Measurements from ENCODE around the gene PCNT.
A peak's percentile ranks its signal among the peaks of the same experiment; 100 is the strongest.

Gene PCNT

DNA sequence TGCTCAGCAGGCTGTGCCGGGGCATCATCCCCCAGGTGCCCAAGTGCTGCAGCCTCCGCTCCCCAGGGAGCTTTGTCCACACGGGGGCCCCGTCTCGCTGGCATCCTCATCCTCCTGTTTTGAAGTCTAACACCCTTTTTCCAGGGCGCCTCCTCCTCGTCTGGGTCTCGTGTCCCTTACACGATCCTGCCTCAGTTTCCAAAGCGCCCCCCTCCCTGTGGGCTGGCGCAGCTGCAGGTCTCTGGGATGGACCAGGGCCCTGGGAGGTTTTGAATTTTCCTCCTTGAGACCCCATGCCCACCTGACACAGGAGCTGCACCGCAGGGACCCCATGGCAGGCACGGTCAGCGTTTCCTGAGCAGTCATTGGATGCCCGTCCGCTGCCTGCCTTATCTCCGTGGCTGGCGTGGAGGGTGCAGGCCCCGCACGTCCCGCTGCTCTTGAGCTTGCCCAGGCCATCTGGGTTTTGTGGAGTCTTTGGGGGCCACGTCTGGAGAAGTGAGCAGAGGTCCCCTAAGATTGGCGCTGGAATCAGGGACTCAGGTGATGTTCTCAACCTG, 97.3 kb downstream of the PCNT start:
- Histone ChIP-seq H3K4me1 (ENCODE audit: insufficient read depth, low read length) (peaks cover 10% of the 10 kb centered on the region; the same call in 1 of the 2 replicates), H3K4me3 (ENCODE audit: low read length) (no peak overlapping the region), H3K9ac (ENCODE audit: low read depth, low read length) (no peak overlapping the region), H3K36me3 (ENCODE audit: insufficient read depth, low read depth, low read length) (peaks cover 45% of the 10 kb centered on the region), H3K9me3 (ENCODE audit: insufficient read depth, low read depth, low read length) (no peaks in the 10 kb centered on the region), H3K27me3 (ENCODE audit: insufficient read depth, low read length) (no peaks in the 10 kb centered on the region), H3K27ac (ENCODE audit: low read length) (no peak overlapping the region)

DNA sequence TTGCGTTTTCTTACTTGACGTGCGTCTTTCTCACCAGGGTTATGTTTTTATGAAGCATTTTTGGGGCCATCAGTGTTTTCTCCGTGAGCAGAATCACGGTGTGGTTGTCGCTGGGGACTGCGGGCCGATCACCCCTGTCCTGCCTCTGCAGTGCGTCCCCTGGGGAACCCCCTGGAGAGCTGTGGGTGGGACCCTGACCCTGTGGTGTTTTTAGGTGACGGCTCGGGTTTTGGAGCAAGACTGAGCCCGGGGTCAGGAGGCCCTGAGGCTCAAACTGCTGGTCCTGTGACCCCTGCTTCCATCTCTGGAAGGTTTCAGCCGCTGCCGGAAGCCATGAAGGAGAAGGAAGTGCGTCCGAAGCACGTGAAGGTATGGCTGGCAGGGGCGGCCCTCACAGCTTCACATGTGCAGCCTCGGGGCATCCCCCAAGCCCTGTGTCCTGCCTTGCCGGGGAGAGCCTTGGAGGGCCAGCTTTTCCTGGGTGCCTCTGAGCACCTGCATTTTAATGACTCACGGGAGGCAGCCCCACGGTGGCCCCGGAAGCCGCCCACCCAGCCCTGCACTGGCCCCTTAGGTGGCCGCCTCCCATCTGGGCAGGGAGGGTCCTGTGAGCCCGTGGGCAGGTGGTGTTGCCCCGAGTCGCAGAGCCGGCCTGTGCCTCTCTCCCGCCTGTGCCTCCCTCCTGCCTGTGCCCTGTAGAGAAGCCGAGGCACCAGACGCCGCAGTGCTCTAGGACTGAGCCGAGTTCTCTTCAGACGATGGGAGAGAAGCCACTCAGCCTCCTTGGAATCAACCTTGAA, 98.0 kb downstream of the PCNT start:
- no peaks in the 10 kb centered on the region for H3K27me3 ChIP-seq (ENCODE audit: insufficient read depth, low read length)
- no peak overlapping the region for H3K4me3 ChIP-seq (ENCODE audit: low read length)
- peak overlapping the region; percentile 32 for H3K27ac ChIP-seq (ENCODE audit: low read length)
- H3K9me3 ChIP-seq (ENCODE audit: insufficient read depth, low read depth, low read length) = no peaks in the 10 kb centered on the region
- peaks cover 10% of the 10 kb centered on the region; the same call in 1 of the 2 replicates for H3K4me1 ChIP-seq (ENCODE audit: insufficient read depth, low read length)
- H3K36me3 ChIP-seq (ENCODE audit: insufficient read depth, low read depth, low read length) = peaks cover 48% of the 10 kb centered on the region
- no peak overlapping the region for H3K9ac ChIP-seq (ENCODE audit: low read depth, low read length)

DNA sequence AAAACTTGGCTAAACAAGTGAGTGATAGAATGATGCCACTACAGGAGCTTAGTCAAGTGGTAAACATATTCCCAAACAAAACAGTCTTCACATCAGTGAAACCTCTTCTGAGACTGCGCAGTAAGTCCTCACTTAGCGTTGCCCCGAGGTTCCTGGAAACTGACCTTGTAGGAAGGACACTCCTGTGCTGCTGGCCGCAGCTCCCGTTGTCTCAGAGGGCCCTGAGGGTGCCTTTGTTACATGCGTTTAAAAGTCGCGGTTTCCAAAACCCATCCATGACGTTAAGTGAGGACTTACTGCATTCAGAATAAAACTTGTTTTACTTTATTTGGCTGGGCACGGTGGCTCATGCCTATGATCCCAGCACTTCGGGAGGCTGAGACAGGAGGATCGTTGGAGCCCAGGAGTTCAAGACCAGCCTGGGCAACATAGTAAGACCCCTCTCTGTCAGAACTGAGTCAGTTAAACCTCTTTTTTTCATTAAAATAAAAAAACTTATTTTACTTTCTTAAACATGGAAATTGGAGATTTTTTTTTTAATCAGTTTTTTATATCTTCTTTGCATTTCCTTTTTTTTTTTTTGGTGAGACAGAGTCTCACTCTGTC, 98.8 kb downstream of the PCNT start:
- Histone ChIP-seq H3K27me3 (ENCODE audit: insufficient read depth, low read length) (no peaks in the 10 kb centered on the region), H3K36me3 (ENCODE audit: insufficient read depth, low read depth, low read length) (peaks cover 51% of the 10 kb centered on the region), H3K27ac (ENCODE audit: low read length) (peak overlapping the region; percentile 77), H3K9me3 (ENCODE audit: insufficient read depth, low read depth, low read length) (no peaks in the 10 kb centered on the region), H3K4me3 (ENCODE audit: low read length) (no peak overlapping the region), H3K4me1 (ENCODE audit: insufficient read depth, low read length) (peaks cover 10% of the 10 kb centered on the region; the same call in 1 of the 2 replicates), H3K9ac (ENCODE audit: low read depth, low read length) (peak overlapping the region; percentile 59; the same call in 1 of the 2 replicates)

DNA sequence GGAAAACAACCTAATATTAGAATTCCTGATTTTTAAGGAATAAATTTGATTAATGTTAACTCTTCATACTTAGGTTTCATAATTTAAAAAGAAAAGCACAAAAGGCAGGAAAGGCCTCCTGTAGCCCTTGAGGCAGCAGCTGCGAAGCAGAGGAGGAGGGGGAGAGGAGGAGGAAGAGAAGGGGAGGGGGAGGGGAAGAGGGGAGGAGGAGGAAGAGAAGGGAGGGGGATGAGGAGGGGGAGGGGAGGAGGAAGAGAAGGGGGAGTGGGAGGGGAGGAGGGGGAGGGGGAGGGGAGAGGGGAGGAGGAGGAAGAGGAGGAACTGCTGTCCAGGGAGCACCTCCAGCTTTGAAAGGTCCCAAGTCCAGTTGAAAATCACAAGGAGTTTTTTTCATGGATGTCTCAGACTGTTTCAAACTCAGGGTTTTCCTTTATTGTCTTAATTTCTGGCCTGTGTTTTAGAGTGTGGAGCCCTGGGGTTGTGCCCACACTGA, 99.6 kb downstream of the PCNT start:
- Histone ChIP-seq H3K36me3 (ENCODE audit: insufficient read depth, low read depth, low read length) (peaks cover 51% of the 10 kb centered on the region), H3K4me3 (ENCODE audit: low read length) (no peak overlapping the region), H3K9me3 (ENCODE audit: insufficient read depth, low read depth, low read length) (no peaks in the 10 kb centered on the region), H3K27ac (ENCODE audit: low read length) (peak overlapping the region; percentile 77), H3K4me1 (ENCODE audit: insufficient read depth, low read length) (peaks cover 10% of the 10 kb centered on the region; the same call in 1 of the 2 replicates), H3K9ac (ENCODE audit: low read depth, low read length) (peak overlapping the region; percentile 59; the same call in 1 of the 2 replicates), H3K27me3 (ENCODE audit: insufficient read depth, low read length) (no peaks in the 10 kb centered on the region)

DNA sequence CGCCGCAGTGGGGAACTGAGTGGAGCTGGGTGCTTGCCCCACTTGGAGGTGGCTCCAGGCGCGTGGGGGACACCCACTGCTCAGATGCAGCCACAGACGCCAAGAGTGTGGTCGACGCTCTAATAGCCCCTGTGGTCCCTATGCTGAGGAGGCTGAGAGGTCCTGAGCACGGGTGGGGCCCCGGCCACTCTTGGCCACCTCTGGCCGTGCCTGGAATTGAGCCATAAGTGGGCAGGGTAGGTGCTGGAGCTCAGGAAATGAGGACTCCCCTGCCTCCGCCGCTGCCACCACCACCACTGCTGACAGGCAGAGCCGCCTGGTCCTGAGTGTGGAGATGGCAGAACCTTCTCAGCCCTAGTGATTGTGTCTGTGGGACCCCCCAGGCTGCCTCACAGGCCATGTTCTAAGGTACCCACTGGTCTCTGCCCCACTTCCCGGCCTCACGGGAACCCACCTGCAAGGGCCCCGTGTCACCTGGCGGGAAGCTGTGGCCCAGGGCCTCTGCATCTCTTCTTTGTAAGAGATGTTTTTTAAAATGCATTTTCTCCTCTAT, 100.2 kb downstream of the PCNT start:
- H3K27ac ChIP-seq (ENCODE audit: low read length) = no peak overlapping the region
- H3K36me3 ChIP-seq (ENCODE audit: insufficient read depth, low read depth, low read length) = peaks cover 50% of the 10 kb centered on the region
- no peaks in the 10 kb centered on the region for H3K27me3 ChIP-seq (ENCODE audit: insufficient read depth, low read length)
- H3K9ac ChIP-seq (ENCODE audit: low read depth, low read length) = no peak overlapping the region
- H3K9me3 ChIP-seq (ENCODE audit: insufficient read depth, low read depth, low read length) = no peaks in the 10 kb centered on the region
- H3K4me1 ChIP-seq (ENCODE audit: insufficient read depth, low read length) = peaks cover 10% of the 10 kb centered on the region; the same call in 1 of the 2 replicates
- no peak overlapping the region for H3K4me3 ChIP-seq (ENCODE audit: low read length)

DNA sequence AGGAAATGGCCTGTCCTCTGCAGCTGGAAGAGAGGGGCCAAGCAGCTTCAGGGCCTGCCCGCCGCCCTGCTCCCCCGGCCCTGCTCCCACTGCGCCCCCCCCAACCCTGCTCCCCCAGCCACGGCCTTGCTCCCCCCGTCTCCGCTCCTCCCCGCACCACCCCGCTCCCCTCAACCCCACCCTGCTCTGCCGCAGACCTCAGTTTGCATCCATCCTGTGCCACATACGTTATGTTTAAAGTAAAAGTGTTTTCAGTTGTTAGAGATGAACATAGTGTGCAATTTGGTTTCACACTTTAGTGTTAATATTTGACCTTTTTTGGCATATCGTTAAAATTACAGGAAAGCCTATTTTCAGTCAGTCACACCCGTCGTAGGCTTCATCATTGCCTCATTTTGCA, 100.7 kb downstream of the PCNT start:
- no peak overlapping the region for H3K27ac ChIP-seq (ENCODE audit: low read length)
- H3K36me3 ChIP-seq (ENCODE audit: insufficient read depth, low read depth, low read length) = peaks cover 48% of the 10 kb centered on the region

DNA sequence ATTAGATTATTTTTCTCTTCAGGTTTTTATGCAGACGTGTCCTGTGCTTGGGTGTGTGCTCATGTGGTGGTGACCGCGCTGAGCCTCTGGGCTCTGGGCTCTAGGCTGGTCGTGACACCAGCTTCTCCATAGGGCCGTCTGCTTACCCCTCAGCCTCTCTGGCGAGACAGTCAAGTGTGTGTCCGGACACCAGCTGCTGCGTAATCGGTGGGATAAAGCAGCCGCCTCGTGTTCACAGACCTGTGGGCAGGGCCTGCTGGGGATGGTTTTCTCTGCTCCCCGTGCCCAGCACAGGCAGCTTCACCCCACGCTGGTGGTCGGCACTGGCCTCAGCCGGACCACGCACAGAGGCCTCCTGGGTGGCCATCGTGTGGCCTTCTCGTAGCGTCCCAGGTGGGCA, 101.1 kb downstream of the PCNT start:
- H3K36me3 ChIP-seq (ENCODE audit: insufficient read depth, low read depth, low read length) = peaks cover 50% of the 10 kb centered on the region

More for the DNA sequence above, 100.7 kb downstream of the PCNT start:
- Histone ChIP-seq H3K4me1 (ENCODE audit: insufficient read depth, low read length) (peaks cover 10% of the 10 kb centered on the region; the same call in 1 of the 2 replicates), H3K9me3 (ENCODE audit: insufficient read depth, low read depth, low read length) (no peaks in the 10 kb centered on the region), H3K4me3 (ENCODE audit: low read length) (no peak overlapping the region), H3K27me3 (ENCODE audit: insufficient read depth, low read length) (no peaks in the 10 kb centered on the region), H3K9ac (ENCODE audit: low read depth, low read length) (no peak overlapping the region)

DNA sequence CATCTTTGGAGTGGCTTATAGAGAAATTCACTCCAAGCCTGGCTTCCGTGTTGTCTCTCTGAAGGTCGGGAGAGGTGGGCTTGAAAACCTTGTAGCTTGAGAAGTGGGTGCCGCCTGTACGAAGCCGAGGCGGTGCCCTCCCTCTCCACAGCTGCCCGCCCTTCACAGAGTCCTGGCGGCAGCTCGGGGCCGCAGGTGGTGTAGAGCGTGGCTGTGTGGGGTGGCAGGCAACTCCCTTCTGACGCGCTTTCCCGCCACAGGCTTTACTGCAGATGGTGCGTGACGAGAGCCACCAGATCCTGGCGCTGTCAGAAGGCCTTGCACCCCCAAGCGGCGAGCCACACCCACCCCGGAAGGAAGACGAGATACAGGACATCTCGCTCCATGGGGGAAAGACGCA, 101.6 kb downstream of the PCNT start:
- Histone ChIP-seq H3K9me3 (ENCODE audit: insufficient read depth, low read depth, low read length) (no peaks in the 10 kb centered on the region), H3K27me3 (ENCODE audit: insufficient read depth, low read length) (no peaks in the 10 kb centered on the region), H3K36me3 (ENCODE audit: insufficient read depth, low read depth, low read length) (peaks cover 50% of the 10 kb centered on the region), H3K4me1 (ENCODE audit: insufficient read depth, low read length) (peaks cover 10% of the 10 kb centered on the region; the same call in 1 of the 2 replicates), H3K27ac (ENCODE audit: low read length) (no peak overlapping the region), H3K9ac (ENCODE audit: low read depth, low read length) (no peak overlapping the region), H3K4me3 (ENCODE audit: low read length) (no peak overlapping the region)

More for the DNA sequence above, 101.1 kb downstream of the PCNT start:
- peaks cover 10% of the 10 kb centered on the region; the same call in 1 of the 2 replicates for H3K4me1 ChIP-seq (ENCODE audit: insufficient read depth, low read length)
- no peak overlapping the region for H3K27ac ChIP-seq (ENCODE audit: low read length)
- H3K27me3 ChIP-seq (ENCODE audit: insufficient read depth, low read length) = no peaks in the 10 kb centered on the region
- H3K9me3 ChIP-seq (ENCODE audit: insufficient read depth, low read depth, low read length) = no peaks in the 10 kb centered on the region
- no peak overlapping the region for H3K4me3 ChIP-seq (ENCODE audit: low read length)
- H3K9ac ChIP-seq (ENCODE audit: low read depth, low read length) = no peak overlapping the region

DNA sequence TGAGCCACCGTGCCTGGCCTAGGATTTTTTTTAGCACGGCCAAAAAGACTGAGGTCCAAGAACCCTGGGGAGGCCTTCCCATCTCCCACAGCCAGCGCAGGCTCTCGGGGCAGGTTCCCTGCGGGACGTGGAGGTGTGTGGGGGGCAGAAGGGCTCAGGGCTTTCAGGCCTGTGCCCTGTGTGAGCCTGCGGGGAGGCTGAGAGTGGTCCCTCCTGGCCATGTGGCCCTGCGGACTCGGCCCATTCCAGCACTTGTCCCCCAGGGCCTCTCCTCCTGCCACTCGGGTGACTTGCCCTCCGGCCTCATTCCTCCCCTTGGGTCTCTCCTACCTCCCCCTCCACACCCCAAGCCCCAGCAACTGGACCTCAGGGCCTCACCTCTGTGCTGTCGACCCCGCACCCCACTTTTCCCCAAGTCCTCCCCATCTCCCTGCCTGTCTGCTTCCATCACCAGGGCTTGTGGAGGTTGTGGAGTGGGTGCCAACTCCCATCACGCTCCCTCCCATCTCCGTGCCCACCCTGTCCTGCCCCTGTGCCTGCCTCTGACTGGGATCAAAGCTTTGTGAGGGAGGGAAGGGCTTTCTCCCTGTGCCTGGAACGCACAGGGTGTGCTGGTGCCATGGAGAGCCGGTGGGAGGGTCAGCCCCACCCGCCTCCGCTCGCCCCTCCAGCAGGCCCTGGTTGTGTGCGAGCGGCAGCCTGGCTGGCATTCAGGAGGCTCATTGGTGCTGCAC, 102.5 kb downstream of the PCNT start:
- Histone ChIP-seq H3K36me3 (ENCODE audit: insufficient read depth, low read depth, low read length) (peaks cover 53% of the 10 kb centered on the region), H3K27me3 (ENCODE audit: insufficient read depth, low read length) (no peaks in the 10 kb centered on the region), H3K27ac (ENCODE audit: low read length) (no peak overlapping the region), H3K9me3 (ENCODE audit: insufficient read depth, low read depth, low read length) (no peaks in the 10 kb centered on the region), H3K4me1 (ENCODE audit: insufficient read depth, low read length) (peaks cover 10% of the 10 kb centered on the region; the same call in 1 of the 2 replicates), H3K9ac (ENCODE audit: low read depth, low read length) (no peak overlapping the region), H3K4me3 (ENCODE audit: low read length) (no peak overlapping the region)

DNA sequence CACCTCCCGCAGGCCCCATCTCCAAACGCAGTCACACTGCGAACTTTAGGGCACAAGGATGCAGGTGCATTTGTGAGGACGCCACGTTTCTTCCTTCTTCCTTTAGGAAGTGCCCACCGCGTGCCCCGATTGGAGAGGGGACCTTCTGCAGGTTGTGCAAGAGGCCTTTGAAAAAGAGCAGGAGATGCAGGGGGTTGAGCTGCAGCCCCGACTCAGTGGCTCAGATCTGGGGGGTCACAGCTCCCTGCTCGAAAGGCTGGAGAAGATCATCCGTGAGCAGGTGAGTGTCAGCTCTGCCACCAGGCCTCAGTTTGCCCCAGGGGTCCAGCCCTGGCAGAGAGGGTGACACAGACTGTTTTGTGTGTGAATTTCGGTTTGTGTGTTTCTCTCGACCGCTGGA, 103.6 kb downstream of the PCNT start:
- peaks cover 55% of the 10 kb centered on the region for H3K36me3 ChIP-seq (ENCODE audit: insufficient read depth, low read depth, low read length)
- no peak overlapping the region for H3K27ac ChIP-seq (ENCODE audit: low read length)
- H3K4me3 ChIP-seq (ENCODE audit: low read length) = no peak overlapping the region
- no peaks in the 10 kb centered on the region for H3K9me3 ChIP-seq (ENCODE audit: insufficient read depth, low read depth, low read length)
- H3K27me3 ChIP-seq (ENCODE audit: insufficient read depth, low read length) = no peaks in the 10 kb centered on the region
- H3K9ac ChIP-seq (ENCODE audit: low read depth, low read length) = no peak overlapping the region
- H3K4me1 ChIP-seq (ENCODE audit: insufficient read depth, low read length) = peaks cover 10% of the 10 kb centered on the region; the same call in 1 of the 2 replicates

DNA sequence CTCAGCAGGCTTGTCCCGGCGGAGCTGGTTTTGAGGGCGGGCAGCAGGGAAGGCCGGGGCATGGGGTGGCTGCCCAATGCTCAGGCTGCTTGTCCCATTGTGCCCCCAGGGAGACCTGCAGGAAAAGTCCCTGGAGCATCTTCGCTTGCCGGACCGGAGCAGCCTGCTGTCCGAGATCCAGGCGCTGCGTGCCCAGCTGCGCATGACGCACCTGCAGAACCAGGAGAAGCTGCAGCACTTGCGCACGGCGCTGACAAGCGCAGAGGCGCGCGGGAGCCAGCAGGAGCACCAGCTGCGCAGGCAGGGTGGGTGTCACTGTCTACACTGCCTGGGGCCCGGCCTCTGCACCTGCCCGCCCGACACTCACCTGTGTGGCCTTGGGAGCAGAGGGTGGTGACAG, 104.3 kb downstream of the PCNT start:
- Histone ChIP-seq H3K4me3 (ENCODE audit: low read length) (no peak overlapping the region), H3K27ac (ENCODE audit: low read length) (no peak overlapping the region), H3K9ac (ENCODE audit: low read depth, low read length) (no peak overlapping the region), H3K4me1 (ENCODE audit: insufficient read depth, low read length) (peaks cover 6% of the 10 kb centered on the region; the same call in 1 of the 2 replicates), H3K9me3 (ENCODE audit: insufficient read depth, low read depth, low read length) (no peaks in the 10 kb centered on the region), H3K27me3 (ENCODE audit: insufficient read depth, low read length) (no peaks in the 10 kb centered on the region), H3K36me3 (ENCODE audit: insufficient read depth, low read depth, low read length) (peaks cover 54% of the 10 kb centered on the region)

All from iPS-20b (cell line).